Type B pancreatic cell (in vitro differentiated cells): ENCODE measurements around the gene GPHN. TPM values are rescaled to one million over a fixed set of nuclear protein-coding genes. Genes with fewer than 3 reads are reported as not detected.

Experiments
- DNase-seq: peaks from one replicate; pipeline ENCODE4 v3.0.0; 2021; ENCODE audit warnings: mixed read lengths; ENCODE audit not compliant: unreplicated experiment; ENCODE audit errors: extremely low spot score
- H3K27ac Mint-ChIP-seq: 2 replicates; pipeline ENCODE4 v1.8.0; 2021; ENCODE audit warnings: mild to moderate bottlenecking, mixed read lengths
- H3K27me3 Mint-ChIP-seq: 2 replicates; pipeline ENCODE4 v1.8.0; 2021; ENCODE audit warnings: mixed read lengths
- H3K36me3 Mint-ChIP-seq: 2 replicates; pipeline ENCODE4 v1.8.0; 2021; ENCODE audit warnings: mixed read lengths
- H3K4me1 Mint-ChIP-seq: one replicate; pipeline ENCODE4 v1.8.0; 2021; ENCODE audit warnings: mixed read lengths; ENCODE audit not compliant: unreplicated experiment
- H3K4me3 Mint-ChIP-seq: 2 replicates; pipeline ENCODE4 v1.8.0; 2021; ENCODE audit warnings: mild to moderate bottlenecking, mixed read lengths
- H3K9me3 Mint-ChIP-seq: 2 replicates; pipeline ENCODE4 v1.8.0; 2021; ENCODE audit warnings: mixed read lengths
- total RNA-seq: library from RNA; stranded (reverse); gene quantifications from 2 replicates; pipeline ENCODE4 v1.2.1, GENCODE V29; 2021; ENCODE audit warnings: low replicate concordance
- TF ChIP-seq, protein P1 (sequence below): fragments of 200-600 bp; sonication (generic); conservative IDR thresholded peaks from 2 replicates; pipeline ENCODE4 v1.5.0; 2021; ENCODE audit warnings: antibody characterized with exemption, mild to moderate bottlenecking

GPHN gene
- total RNA-seq, 1 donor from 2014 or later: 38.9 TPM

DNA sequence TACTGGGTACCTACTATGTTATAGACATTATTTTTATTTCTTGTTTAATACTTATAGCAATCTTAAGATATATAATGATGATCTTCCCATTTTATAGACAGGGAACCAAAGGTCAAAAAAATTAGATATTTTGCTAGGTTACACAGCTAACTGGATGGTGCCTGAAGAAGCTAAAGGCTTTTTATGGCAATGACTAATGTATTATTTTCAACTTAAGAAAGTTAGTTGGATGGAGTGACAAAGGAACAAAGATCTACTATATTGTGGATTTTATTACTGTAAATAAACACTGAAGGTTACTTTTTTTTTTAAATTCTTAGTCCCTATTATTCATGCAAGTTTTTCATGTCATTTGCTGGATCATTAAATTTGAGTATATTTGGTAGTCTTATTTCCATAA, 227.9 kb downstream of the GPHN start:
- Mint-ChIP-seq H3K27me3 (no peaks in the 10 kb centered on the region), H3K4me1 (no peaks in the 10 kb centered on the region), H3K27ac (no peak overlapping the region), H3K9me3 (peaks cover 10% of the 10 kb centered on the region), H3K4me3 (no peak overlapping the region), H3K36me3 (peaks cover 4% of the 10 kb centered on the region)
- TF ChIP-seq, protein P1, sequence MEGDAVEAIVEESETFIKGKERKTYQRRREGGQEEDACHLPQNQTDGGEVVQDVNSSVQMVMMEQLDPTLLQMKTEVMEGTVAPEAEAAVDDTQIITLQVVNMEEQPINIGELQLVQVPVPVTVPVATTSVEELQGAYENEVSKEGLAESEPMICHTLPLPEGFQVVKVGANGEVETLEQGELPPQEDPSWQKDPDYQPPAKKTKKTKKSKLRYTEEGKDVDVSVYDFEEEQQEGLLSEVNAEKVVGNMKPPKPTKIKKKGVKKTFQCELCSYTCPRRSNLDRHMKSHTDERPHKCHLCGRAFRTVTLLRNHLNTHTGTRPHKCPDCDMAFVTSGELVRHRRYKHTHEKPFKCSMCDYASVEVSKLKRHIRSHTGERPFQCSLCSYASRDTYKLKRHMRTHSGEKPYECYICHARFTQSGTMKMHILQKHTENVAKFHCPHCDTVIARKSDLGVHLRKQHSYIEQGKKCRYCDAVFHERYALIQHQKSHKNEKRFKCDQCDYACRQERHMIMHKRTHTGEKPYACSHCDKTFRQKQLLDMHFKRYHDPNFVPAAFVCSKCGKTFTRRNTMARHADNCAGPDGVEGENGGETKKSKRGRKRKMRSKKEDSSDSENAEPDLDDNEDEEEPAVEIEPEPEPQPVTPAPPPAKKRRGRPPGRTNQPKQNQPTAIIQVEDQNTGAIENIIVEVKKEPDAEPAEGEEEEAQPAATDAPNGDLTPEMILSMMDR: no peak
- no peak for DNase-seq

DNA sequence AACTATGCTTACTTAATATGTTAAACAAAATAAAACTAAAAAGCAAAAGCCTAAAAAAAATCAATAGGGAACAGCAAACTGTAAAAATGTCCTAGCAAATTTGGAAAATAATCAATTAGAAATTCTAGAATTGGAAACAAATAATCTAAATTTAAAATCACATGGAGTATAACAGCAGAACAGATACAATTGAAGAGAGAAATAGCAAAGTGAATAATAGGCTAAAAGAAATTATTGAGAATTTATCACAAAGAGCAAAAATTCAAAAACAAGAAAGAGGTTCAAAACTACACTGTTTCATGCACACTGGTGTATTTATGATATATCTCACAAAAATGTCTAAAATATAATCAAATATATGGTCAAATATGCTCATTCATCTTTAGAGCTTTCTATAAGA, 231.9 kb downstream of the GPHN start:
- Mint-ChIP-seq H3K4me1 (no peaks in the 10 kb centered on the region), H3K9me3 (no peaks in the 10 kb centered on the region), H3K4me3 (no peak overlapping the region), H3K27me3 (no peaks in the 10 kb centered on the region), H3K36me3 (peaks cover 4% of the 10 kb centered on the region), H3K27ac (no peak overlapping the region)
- no peak for DNase-seq
- TF ChIP-seq, protein P1: no peak

DNA sequence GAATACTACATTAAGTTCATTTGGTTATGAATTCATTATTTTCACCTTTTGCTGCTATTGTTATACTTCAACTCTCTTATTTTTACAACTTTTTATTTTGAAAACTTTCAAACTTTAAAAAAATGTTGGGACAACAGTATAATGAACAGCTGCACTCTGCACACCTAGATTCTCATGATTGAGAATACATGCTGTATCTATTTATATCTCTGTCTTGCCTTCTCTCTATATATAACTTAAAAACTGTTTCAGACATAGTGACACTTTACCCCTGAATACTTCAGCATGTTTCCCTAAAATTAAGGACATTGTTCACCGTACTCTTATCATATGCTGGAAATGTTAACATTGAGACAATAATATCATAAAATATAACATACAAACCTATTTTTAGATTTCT, 237.1 kb downstream of the GPHN start:
- Mint-ChIP-seq H3K9me3 (no peaks in the 10 kb centered on the region), H3K27me3 (no peaks in the 10 kb centered on the region), H3K36me3 (no peaks in the 10 kb centered on the region), H3K4me1 (no peaks in the 10 kb centered on the region), H3K4me3 (no peak overlapping the region), H3K27ac (no peak overlapping the region)
- DNase-seq: no peak
- TF ChIP-seq, protein P1: no peak

DNA sequence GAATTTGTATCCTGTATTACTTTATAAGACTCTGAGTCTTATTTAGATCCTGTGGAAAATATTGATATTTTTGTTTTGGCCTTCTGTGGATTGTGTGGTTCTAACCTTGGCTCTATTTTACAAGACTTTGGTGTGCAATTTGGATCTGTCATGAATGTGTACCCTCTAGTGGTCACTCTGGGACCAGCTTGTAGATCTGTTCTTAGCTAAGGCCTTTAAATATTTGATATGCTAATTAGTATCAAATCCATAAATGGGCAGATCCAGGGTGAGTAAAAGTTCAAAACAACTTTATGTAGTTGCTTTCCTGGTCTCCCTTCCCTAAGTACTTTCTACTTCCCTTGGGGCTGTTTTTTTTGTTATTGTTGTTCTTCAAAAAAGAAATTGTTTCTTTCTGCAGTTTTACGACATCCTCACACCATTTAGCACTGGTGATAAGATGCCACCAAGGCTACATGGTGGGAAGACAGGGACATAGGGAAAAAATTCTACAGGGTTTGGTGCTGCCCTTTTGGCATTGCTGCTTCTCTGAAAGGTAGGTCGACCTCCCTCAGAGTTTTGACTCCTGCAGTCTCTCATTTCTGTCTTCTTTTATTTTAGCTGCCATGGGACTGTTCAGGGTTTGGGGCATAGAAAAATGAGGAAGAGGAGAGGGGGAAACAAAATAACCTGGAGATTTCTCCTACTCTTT, 238.5 kb downstream of the GPHN start:
- H3K27me3 Mint-ChIP-seq: no peaks in the 10 kb centered on the region
- H3K27ac Mint-ChIP-seq: no peak overlapping the region
- no peak for DNase-seq
- H3K4me1 Mint-ChIP-seq: no peaks in the 10 kb centered on the region
- no peaks in the 10 kb centered on the region for H3K36me3 Mint-ChIP-seq
- no peaks in the 10 kb centered on the region for H3K9me3 Mint-ChIP-seq
- no peak overlapping the region for H3K4me3 Mint-ChIP-seq
- TF ChIP-seq, protein P1: peak; percentile 74

DNA sequence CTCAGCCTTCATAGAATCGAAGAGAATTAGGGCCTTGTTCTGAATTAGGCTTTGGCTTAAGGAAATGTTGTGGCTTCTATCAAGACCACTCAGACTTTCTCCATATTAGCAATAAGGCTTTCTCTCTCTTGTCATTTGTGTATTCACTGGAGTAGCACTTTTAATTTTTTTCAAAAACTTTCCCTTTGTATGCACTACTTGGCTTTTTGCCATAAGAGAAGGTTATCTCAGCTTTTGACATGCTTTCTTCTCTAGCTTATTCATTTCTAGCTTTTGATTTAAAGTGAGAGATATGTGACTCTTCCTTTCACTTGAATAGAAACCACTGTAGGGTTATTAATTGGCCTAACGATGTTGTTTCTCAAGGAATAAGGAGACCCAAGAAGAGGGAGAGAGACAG, 244.2 kb downstream of the GPHN start:
- TF ChIP-seq, protein P1: no peak
- no peak for DNase-seq
- H3K27ac Mint-ChIP-seq: no peak overlapping the region
- H3K4me1 Mint-ChIP-seq: no peaks in the 10 kb centered on the region
- H3K4me3 Mint-ChIP-seq: no peak overlapping the region
- H3K9me3 Mint-ChIP-seq: no peaks in the 10 kb centered on the region
- H3K36me3 Mint-ChIP-seq: no peaks in the 10 kb centered on the region
- no peaks in the 10 kb centered on the region for H3K27me3 Mint-ChIP-seq
